ENCODE results near the gene FOSB.

Gene FOSB

DNA sequence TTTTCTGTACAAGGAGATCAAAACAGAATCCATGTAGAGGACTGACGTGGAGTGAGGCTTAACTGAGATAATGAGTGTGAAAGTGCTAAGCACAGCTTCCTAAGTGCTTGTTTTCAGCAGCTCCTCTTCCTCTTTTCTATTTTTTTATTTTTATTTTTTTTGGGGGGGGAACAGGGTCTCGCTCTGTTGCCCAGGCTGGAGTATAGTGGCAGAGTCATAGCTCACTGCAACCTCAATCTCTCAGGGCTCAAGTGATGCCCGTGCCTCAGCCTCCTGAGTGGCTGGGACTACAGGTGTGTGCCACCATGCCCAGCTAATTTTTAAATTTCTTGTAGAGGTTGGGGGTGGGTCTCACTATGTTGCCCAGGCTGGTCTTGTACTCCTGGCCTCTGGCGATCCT, 5.6 kb upstream of the FOSB start:
- Histone ChIP-seq H3K27ac (no peak overlapping the region), H3K4me3 (no peak overlapping the region)

DNA sequence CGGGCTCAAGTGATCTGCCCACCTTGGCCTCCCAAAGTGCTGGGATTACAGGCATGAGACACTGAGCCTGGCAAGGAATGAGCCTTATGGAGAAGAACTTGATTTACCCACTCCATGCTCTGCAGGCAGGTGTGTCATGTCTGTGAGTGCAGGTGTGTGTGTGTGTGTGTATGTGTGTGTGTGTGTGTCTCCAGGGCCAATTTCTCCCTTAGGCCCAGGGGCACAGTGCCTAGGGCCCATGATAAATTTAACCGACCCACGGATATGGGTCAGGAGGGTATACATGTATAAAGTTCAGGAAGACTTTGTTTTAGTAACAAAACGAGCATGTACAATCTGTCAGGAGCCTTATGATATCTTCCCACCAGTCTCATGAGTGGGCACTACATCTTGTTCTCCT, 4.6 kb upstream of the FOSB start:
- Histone ChIP-seq H3K27ac (no peak overlapping the region), H3K4me3 (no peak overlapping the region)

DNA sequence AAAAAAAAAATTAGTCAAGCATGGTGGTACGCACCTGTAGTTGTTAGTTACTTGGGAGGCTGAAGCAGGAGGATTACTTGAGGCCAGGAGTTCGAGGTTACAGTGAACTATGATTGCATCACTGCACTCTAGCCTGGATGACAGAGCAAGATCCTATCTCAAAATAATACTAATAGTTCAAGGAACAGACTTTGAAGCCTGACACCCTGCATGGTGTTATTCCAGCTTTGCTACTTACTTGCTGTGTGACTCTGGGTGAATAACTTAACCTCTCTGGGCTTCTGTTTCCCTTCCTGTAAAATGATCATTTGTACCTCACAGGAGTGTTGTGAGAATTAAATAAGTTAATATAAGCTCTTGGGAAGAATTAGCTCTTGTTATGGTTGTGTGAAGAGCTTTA, 3.5 kb upstream of the FOSB start:
- no peak overlapping the region for H3K27ac ChIP-seq
- H3K4me3 ChIP-seq: no peak overlapping the region

DNA sequence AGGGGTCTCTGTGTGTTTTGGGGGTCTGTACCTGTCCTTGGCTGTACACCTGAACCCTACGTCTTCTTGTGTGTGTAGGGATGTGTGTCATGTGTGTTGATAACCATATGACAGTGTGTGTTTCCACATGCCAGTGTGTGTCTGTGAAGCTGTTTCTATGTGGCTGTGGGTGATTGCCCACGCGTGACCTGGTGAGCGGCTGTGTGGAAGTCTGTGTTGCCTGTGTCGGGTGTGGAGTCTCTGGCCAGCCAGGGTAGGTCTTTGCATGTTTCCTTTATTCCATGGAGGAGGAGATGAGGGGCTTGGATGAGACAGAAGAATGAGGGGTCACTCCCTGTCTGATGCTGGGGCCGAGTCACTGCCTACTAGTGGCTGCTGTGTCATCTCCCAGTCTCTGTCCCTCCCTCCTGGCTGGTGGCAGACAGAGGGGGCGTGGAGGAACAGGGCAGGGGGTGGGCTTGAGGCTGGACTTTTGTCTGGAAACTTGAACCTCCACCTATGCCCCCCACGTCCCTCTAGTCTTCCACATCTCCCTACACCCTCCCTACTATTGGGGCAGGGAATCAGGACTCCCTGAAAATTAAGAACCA, 2.8 kb upstream of the FOSB start:
- Histone ChIP-seq H3K4me3 (no peak overlapping the region), H3K27ac (no peak overlapping the region)

DNA sequence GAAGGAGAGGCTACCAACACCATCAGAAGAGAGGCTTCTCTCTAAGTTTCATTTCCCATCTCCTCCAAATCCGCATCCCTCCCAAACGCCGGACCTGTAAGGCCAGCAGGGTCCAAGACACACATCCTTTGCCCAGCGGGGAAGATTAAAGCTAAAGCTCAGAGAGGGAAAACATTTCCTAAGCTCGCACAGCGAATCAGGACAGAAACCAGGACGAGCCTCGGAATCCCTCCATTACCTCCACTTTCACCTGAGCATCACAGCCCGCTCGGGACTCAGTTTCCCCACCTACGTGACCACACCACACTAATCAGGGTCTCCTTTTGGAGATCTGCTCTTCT, 711 bp upstream of the FOSB start:
- peak overlapping the region in 18 of 21 experiments; percentile 56 to 100 (median 90) for H3K27ac ChIP-seq
- H3K4me3 ChIP-seq: peak overlapping the region; percentile 41 to 80 (median 62)

DNA sequence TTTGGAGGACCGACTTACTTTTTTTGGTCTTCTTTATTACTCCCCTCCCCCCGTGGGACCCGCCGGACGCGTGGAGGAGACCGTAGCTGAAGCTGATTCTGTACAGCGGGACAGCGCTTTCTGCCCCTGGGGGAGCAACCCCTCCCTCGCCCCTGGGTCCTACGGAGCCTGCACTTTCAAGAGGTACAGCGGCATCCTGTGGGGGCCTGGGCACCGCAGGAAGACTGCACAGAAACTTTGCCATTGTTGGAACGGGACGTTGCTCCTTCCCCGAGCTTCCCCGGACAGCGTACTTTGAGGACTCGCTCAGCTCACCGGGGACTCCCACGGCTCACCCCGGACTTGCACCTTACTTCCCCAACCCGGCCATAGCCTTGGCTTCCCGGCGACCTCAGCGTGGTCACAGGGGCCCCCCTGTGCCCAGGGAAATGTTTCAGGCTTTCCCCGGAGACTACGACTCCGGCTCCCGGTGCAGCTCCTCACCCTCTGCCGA, 409 bp downstream of the FOSB start:
- H3K4me3 ChIP-seq: peak overlapping the region; percentile 41 to 80 (median 62)
- peak overlapping the region in 20 of 21 experiments; percentile 27 to 100 (median 90) for H3K27ac ChIP-seq

DNA sequence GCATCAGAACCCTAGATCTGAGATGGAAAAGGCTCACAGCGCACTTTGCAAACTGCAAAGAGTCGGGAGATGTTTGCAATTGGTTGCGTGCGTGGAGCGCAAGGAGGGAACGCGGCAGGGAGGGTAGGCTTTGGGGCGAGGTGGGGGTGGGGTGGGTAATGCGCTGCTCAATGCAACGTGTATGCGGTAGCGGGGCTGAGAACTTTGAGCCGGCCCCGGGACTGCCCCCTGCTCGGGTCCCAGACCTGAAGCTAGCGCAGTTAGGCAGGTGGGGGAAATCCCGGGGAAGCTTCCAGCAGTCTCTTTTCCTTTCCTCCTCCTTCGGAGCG, 971 bp downstream of the FOSB start:
- Histone ChIP-seq H3K27ac (peak overlapping the region; percentile 27 to 100 (median 90)), H3K4me3 (peak overlapping the region; percentile 41 to 80 (median 62))

DNA sequence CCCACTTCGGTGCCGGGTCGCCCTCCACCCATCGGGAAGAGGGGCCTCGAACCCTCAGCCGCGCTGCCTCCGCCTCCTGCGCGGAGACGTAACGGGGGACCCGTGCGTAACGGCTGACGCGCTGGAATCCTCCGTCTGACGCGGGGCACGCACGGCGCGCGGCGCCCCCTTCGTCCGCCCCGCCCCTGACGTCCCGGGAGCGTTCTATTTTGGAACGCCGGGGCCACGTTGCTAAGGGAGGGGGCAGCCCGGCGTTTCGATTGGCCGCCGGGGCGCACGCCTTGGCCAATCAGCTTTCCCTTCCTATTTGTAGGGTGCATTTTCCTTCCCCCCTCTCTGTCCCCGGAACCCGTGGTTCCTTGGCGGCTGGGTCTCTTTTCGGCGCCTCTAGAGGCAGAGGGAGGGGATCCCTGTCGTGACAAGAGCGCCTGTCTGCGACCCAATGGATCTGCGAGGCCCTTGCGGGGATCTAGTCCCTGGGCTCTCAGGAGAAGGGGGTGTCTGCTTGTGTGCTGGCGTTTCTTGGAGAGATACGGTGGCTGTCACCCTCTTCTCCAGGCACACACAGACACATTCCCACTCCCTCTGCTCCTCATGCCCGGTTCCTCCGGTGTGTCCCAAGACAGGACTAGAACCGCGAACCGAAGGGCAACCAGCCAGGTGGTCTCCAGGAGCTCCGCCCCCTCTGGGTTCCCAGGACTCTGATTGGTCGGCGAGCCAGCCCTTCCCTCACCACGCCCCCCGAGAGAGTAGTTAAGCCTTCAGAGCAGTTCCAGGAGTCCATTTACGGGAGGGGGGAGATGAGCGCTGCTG, 1.5 kb downstream of the FOSB start:
- H3K4me3 ChIP-seq: peak overlapping the region; percentile 41 to 80 (median 62)

DNA sequence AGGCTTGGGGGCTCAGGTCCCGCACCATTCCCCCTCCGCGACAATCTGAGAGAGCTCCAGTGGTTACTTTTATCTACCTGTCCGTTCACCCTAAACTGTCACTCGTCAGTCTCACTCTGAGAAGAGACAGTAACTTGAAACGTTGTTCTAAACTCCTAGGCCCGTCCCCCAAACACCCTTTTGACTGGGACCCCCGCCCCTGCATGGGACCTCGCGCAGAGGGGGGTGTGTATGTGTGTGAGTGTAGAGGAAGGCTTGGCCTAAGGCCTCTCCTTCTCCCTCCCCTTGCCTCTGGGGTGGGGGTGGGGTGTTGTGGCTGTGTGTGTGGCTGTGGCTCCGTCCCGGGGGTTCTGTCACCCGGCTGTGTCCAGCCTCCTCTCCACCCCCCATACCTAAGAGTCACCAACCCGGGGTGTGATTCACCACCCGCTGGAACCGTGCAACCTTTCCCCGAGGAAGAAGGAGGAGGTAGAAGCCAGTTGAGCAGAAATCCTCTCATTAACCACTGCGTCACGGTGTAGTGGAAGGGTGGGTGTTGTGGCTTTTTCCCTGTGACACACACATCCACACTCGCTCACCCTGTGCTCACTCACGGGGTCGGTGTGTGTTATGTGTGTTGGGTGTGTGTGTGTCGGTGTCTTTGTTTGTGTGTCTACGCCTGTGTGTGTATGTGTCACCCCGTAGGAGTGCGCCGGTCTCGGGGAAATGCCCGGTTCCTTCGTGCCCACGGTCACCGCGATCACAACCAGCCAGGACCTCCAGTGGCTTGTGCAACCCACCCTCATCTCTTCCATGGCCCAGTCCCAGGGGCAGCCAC, 2.4 kb downstream of the FOSB start:
- H3K4me3 ChIP-seq: peak overlapping the region; percentile 41 to 80 (median 62)
- H3K27ac ChIP-seq: peak overlapping the region in 20 of 21 experiments; percentile 48 to 100 (median 92)

More for the DNA sequence above, 1.5 kb downstream of the FOSB start:
- peak overlapping the region; percentile 27 to 100 (median 91) for H3K27ac ChIP-seq

DNA sequence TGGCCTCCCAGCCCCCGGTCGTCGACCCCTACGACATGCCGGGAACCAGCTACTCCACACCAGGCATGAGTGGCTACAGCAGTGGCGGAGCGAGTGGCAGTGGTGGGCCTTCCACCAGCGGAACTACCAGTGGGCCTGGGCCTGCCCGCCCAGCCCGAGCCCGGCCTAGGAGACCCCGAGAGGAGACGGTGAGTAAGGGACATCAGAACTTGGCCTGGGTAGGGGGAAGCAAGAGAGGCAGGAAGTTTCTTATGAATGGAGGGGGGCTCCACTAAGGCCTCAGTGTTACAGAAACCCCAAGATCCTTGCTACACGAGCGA, 2.9 kb downstream of the FOSB start:
- Histone ChIP-seq H3K4me3 (peak overlapping the region in 1 of 7 experiments; percentile 78), H3K27ac (peak overlapping the region in 5 of 21 experiments; percentile 84 to 95 (median 92))

DNA sequence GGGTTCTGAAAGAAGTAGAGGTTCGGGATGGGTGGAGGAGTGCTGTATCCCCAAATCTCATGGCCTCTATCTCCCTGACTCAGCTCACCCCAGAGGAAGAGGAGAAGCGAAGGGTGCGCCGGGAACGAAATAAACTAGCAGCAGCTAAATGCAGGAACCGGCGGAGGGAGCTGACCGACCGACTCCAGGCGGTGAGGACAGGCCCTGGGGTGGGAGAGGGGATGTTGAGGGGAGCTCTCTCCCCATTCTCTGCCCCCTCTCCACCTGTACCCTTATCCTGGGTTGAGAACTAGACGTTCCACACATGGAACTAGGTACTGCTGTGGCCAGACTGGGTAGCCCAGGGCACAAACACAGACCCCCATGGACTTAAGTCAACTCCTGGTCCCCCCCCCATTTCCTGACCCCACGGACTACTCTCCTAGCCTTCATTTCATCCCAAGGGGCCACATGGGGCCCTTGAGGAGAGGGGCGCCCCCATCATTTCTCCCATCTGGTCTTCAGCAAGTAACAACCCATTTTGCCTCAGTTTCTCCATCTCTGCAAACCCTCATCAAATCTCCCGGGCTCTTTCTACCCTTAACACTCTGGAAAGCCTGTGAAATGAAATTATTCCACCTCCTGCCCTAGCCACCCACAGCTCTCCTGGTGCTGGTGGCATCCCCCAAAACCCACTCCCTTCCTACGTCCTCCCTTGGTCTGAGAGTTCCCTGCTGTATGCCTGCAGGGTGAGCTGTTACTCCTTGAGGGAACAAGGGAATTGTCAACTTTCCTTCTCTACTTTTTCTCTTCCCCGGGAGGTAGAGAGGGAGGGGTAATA, 3.5 kb downstream of the FOSB start:
- H3K4me3 ChIP-seq: peak overlapping the region in 1 of 7 experiments; percentile 78
- peak overlapping the region in 2 of 21 experiments; percentile 90 to 94 for H3K27ac ChIP-seq

DNA sequence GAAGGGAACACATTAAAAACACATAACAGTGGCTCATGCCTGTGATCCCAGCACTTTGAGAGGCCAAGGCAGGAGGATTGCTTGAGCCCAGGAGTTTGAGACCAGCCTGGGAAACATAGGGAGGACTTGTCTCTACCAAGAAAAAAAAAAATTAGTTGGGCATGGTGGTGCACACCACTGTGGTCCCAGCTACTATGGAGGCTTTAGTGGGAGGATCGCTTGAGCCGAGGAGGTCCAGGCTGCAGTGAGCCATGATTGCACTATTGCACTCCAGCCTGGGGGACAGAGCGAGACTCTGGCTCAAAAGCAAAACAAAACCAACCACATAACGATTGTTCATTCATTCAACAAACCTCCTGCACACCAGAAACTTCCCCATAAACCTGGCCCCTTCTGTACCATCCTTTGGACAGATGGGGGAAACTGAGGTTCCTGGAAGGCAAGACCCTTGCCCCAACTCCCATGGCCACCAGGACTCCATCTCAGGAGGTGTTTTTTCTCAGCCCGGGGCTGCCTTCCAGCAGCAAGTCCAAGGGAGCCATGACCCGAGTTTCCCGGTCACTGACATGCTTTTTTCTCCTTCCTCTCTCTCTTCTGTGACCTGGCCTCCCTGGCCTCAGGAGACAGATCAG, 4.3 kb downstream of the FOSB start:
- Histone ChIP-seq H3K4me3 (no peak overlapping the region), H3K27ac (no peak overlapping the region)

DNA sequence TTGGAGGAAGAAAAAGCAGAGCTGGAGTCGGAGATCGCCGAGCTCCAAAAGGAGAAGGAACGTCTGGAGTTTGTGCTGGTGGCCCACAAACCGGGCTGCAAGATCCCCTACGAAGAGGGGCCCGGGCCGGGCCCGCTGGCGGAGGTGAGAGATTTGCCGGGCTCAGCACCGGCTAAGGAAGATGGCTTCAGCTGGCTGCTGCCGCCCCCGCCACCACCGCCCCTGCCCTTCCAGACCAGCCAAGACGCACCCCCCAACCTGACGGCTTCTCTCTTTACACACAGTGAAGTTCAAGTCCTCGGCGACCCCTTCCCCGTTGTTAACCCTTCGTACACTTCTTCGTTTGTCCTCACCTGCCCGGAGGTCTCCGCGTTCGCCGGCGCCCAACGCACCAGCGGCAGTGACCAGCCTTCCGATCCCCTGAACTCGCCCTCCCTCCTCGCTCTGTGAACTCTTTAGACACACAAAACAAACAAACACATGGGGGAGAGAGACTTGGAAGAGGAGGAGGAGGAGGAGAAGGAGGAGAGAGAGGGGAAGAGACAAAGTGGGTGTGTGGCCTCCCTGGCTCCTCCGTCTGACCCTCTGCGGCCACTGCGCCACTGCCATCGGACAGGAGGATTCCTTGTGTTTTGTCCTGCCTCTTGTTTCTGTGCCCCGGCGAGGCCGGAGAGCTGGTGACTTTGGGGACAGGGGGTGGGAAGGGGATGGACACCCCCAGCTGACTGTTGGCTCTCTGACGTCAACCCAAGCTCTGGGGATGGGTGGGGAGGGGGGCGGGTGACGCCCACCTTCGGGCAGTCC, 5.0 kb downstream of the FOSB start:
- no peak overlapping the region for H3K4me3 ChIP-seq

DNA sequence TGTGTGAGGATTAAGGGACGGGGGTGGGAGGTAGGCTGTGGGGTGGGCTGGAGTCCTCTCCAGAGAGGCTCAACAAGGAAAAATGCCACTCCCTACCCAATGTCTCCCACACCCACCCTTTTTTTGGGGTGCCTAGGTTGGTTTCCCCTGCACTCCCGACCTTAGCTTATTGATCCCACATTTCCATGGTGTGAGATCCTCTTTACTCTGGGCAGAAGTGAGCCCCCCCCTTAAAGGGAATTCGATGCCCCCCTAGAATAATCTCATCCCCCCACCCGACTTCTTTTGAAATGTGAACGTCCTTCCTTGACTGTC, 5.5 kb downstream of the FOSB start:
- Histone ChIP-seq H3K4me3 (no peak overlapping the region), H3K27ac (no peak overlapping the region)

More for the DNA sequence above, 5.0 kb downstream of the FOSB start:
- H3K27ac ChIP-seq: no peak overlapping the region

DNA sequence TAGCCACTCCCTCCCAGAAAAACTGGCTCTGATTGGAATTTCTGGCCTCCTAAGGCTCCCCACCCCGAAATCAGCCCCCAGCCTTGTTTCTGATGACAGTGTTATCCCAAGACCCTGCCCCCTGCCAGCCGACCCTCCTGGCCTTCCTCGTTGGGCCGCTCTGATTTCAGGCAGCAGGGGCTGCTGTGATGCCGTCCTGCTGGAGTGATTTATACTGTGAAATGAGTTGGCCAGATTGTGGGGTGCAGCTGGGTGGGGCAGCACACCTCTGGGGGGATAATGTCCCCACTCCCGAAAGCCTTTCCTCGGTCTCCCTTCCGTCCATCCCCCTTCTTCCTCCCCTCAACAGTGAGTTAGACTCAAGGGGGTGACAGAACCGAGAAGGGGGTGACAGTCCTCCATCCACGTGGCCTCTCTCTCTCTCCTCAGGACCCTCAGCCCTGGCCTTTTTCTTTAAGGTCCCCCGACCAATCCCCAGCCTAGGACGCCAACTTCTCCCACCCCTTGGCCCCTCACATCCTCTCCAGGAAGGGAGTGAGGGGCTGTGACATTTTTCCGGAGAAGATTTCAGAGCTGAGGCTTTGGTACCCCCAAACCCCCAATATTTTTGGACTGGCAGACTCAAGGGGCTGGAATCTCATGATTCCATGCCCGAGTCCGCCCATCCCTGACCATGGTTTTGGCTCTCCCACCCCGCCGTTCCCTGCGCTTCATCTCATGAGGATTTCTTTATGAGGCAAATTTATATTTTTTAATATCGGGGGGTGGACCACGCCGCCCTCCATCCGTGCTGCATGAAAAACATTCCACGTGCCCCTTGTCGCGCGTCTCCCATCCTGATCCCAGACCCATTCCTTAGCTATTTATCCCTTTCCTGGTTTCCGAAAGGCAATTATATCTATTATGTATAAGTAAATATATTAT, 6.1 kb downstream of the FOSB start:
- Histone ChIP-seq H3K27ac (no peak overlapping the region), H3K4me3 (no peak overlapping the region)

DNA sequence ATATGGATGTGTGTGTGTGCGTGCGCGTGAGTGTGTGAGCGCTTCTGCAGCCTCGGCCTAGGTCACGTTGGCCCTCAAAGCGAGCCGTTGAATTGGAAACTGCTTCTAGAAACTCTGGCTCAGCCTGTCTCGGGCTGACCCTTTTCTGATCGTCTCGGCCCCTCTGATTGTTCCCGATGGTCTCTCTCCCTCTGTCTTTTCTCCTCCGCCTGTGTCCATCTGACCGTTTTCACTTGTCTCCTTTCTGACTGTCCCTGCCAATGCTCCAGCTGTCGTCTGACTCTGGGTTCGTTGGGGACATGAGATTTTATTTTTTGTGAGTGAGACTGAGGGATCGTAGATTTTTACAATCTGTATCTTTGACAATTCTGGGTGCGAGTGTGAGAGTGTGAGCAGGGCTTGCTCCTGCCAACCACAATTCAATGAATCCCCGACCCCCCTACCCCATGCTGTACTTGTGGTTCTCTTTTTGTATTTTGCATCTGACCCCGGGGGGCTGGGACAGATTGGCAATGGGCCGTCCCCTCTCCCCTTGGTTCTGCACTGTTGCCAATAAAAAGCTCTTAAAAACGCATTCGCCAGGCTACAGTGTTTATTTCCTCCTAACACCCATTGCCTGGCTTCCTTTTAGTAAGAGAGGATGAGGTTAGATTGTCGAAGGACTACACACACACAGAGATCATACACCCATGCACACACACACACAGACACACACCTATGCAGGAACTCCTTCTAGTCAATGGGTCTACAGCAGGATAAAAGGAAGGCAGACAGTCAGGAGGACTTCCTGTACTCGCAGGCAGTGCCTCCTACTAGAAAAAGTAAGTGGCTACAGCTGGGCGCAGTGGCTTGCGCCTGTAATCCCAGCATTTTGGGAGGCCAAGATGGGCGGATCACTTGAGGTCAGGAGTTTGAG, 7.1 kb downstream of the FOSB start:
- H3K27ac ChIP-seq: no peak overlapping the region

More for the DNA sequence above, 7.1 kb downstream of the FOSB start:
- no peak overlapping the region for H3K4me3 ChIP-seq

Data from skin epidermis (tissue), 12 donors.